ENCODE data around the gene FAM43B. TPM values are rescaled to one million over a fixed set of nuclear protein-coding genes. Genes with fewer than 3 reads are reported as not detected.

FAM43B gene
- total RNA-seq, 1 experiment from 2014 or later = 2.9 TPM

- Mint-ChIP-seq H3K27me3 (ENCODE audit: low read depth) (peaks cover 11% of the 10 kb centered on the region), H3K36me3 (no peaks in the 10 kb centered on the region), H3K27ac (no peak overlapping the region), H3K9me3 (no peaks in the 10 kb centered on the region), H3K4me3 (no peak overlapping the region), H3K4me1 (0 out of 2 replicates have a peak, but pooled peaks cover 4% of the 10 kb centered on the region)
- no peak for ATAC-seq
- no peak for TF ChIP-seq RORB (CRISPR knock-in tag; IDR thresholded peaks at IDR 0.05)
- no peak for TF ChIP-seq FOXK1 (CRISPR knock-in tag; IDR thresholded peaks at IDR 0.05)
- TF ChIP-seq ZNF232 (CRISPR knock-in tag; IDR thresholded peaks at IDR 0.05) = no peak
- no peak for TF ChIP-seq RELA (CRISPR knock-in tag; IDR thresholded peaks at IDR 0.05; ENCODE audit: borderline replicate concordance)
- TF ChIP-seq, protein P1, sequence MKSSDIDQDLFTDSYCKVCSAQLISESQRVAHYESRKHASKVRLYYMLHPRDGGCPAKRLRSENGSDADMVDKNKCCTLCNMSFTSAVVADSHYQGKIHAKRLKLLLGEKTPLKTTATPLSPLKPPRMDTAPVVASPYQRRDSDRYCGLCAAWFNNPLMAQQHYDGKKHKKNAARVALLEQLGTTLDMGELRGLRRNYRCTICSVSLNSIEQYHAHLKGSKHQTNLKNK (CRISPR knock-in tag; IDR thresholded peaks at IDR 0.05) = no peak
- TF ChIP-seq NR1H2 (CRISPR knock-in tag; IDR thresholded peaks at IDR 0.05) = no peak
- TF ChIP-seq ZNF121 (CRISPR knock-in tag; IDR thresholded peaks at IDR 0.05) = no peak
- no peak for TF ChIP-seq MYBL2 (CRISPR knock-in tag; IDR thresholded peaks at IDR 0.05)
- no peak for TF ChIP-seq EMX1 (CRISPR knock-in tag; IDR thresholded peaks at IDR 0.05)
- no peak for TF ChIP-seq USF2 (CRISPR knock-in tag; IDR thresholded peaks at IDR 0.05)
- TF ChIP-seq, protein P2, sequence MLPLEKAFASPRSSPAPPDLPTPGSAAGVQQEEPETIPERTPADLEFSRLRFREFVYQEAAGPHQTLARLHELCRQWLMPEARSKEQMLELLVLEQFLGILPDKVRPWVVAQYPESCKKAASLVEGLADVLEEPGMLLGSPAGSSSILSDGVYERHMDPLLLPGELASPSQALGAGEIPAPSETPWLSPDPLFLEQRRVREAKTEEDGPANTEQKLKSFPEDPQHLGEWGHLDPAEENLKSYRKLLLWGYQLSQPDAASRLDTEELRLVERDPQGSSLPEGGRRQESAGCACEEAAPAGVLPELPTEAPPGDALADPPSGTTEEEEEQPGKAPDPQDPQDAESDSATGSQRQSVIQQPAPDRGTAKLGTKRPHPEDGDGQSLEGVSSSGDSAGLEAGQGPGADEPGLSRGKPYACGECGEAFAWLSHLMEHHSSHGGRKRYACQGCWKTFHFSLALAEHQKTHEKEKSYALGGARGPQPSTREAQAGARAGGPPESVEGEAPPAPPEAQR (CRISPR knock-in tag; IDR thresholded peaks at IDR 0.05) = no peak
- no peak for TF ChIP-seq ZNF425 (CRISPR knock-in tag; conservative IDR thresholded peaks at IDR 0.05)
- no peak for TF ChIP-seq FOXP1 (CRISPR knock-in tag; IDR thresholded peaks at IDR 0.05; ENCODE audit: borderline replicate concordance)
- no peak for TF ChIP-seq ZNF138 (CRISPR knock-in tag; conservative IDR thresholded peaks at IDR 0.05)
- TF ChIP-seq PRDM15 (CRISPR knock-in tag; IDR thresholded peaks at IDR 0.05) = no peak
- no peak for TF ChIP-seq ZNF416 (CRISPR knock-in tag; IDR thresholded peaks at IDR 0.05)
- TF ChIP-seq, protein P3, sequence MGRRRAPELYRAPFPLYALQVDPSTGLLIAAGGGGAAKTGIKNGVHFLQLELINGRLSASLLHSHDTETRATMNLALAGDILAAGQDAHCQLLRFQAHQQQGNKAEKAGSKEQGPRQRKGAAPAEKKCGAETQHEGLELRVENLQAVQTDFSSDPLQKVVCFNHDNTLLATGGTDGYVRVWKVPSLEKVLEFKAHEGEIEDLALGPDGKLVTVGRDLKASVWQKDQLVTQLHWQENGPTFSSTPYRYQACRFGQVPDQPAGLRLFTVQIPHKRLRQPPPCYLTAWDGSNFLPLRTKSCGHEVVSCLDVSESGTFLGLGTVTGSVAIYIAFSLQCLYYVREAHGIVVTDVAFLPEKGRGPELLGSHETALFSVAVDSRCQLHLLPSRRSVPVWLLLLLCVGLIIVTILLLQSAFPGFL (CRISPR knock-in tag; IDR thresholded peaks at IDR 0.05; ENCODE audit: borderline replicate concordance) = no peak
- ChIA-PET POLR2A (no interaction called here), CTCF (interaction anchor here (0.5 to 2.2 kb wide), 2 partner anchors 15 to 55 kb away, joined by 3 to 18 read pairs; partner anchors contain the start of gene PINK1)
- DNase-seq (ENCODE audit: low spot score) = no peak
These were observed 26.5 kb downstream of the FAM43B start for GRCh38 chr1:20578721-20579395.

Measured in WTC11 (cell line).